NCI-H524 treated with DMSO at 0.1 percent for 48 hours (cell line): ENCODE results near the gene AMPH.

Source experiments
- DNase-seq: peaks from one replicate; lab custom pipeline; 2025; lab: John Stamatoyannopoulos, UW

AMPH gene

GRCh38 chr7:38542156-38542555 lies 89.0 kb downstream of the AMPH start:
- DNase-seq: no peak

DNA sequence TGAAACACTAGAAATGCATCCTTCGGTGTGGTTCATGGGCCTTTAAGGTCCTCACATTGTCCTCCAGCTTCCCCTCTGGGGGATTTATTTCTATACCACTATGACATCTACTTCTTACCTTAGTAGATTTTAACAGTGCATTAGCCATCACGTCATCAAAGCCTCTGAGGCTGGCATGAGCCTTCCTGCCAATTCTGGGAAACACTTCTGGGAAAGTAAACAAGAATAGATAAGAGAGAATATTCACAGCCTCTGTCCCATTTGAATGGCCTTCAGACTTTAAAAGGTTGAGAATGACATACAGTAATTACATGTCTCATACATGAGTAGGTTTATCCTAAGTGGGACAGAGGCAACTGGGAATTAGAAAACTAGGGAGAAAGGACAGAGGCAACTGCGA lies 89.7 kb downstream of the AMPH start:
- no peak for DNase-seq

DNA sequence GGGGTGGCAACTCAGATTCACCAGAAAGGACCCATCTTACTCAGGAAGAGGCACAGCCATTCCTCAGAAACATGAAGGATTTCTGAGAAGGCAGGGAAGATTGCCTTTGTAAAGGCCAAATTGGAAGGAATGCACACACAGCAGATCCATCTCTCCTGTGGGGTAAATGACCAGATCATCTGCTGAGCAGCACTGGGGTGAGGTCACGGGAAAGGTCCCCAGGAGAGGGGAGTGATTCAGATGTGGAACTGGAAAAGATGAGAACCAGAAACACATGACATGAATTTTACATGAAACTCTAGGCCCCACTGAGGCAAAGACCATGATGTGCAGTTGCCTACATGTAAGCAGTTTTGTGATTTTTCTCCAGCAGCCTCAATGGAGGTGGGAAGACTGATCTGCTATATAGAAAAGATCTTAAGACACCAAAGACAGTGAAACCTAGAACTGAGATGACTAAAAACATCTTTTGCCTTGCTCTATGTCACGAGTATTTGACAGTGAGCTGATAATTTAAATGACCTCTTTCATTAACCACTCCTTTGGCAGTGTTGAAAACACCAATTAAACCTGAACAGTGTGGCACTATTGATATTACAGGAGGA lies 91.6 kb downstream of the AMPH start:
- no peak for DNase-seq

DNA sequence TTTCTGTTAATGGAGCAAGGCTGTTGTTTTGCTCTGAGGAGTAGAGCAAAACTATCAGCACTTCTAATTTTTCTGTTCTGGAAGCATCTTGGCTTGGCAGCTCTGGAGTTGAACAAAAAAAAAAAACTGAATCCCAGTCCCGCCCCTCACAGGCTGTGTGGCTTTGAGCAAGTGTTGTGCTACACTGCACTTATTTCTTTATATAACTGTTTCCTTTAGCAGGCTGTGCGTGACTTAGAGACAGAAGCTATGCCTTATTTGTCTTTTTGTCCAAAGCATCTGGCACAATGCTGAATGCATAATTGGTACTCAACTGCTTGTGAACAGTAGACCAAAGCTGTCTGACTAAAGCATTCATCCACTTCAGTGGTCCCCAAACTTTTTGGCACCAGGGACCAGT lies 96.1 kb downstream of the AMPH start:
- no peak for DNase-seq

DNA sequence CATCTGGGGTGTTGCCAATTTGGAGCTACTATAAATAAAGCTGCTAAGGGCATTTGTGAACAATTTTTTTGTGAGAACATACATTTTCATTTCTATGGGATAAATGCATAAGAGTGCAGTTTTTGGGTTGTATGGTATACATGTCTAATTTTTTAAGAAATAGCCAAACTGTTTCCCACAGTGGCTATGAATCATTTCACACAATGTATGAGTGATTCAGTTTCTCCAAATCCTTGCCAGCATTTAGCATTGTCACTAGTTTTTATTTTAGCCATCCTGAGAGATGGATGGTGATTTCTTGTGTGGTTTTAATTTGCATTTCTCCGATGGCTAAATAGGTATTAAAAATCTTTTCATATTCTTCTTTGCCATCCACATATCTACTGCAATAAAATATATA lies 105.3 kb downstream of the AMPH start:
- DNase-seq: no peak

DNA sequence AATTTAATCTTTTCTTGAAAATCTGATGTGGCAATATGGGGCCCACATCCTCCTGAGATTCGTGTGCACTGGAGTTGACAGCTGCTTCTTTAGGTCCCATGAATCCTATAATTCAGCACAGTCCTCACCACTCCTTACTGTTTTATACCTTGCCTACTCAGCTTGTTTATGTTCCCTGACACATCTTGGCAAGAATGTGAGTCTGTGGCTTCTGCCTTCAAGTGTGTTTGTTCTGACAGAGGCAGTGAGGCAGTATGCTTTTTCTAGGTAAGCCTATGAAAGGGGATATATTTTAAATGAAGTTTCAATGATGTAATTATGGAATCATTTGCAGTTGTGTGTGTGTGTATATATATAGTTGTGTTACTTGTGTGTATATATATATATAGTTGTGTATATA lies 106.4 kb downstream of the AMPH start:
- no peak for DNase-seq

GRCh38 chr7:38520741-38521140 lies 110.4 kb downstream of the AMPH start:
- no peak for DNase-seq

- no peak for DNase-seq
Measured at GRCh38 chr7:38518541-38518940, 112.6 kb downstream of the AMPH start.

DNA sequence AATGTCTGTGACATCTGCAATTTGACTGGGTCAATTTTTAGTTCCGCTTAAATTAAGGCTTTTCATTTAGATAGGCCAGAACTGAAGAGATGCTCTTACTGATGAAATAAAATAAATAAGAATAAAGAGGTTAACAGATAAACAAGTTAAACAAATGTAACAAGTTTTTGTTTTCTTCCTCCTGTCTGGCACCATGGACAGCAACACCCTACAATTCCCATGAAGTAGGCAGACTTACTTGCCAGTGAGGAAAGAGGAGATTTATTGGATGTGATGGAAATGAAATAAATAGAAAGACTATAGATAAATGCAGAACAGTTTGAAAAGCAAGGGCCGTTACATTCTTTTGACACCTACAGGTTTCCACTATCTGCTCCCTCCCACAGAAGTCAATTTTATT lies 118.5 kb downstream of the AMPH start:
- DNase-seq: no peak

DNA sequence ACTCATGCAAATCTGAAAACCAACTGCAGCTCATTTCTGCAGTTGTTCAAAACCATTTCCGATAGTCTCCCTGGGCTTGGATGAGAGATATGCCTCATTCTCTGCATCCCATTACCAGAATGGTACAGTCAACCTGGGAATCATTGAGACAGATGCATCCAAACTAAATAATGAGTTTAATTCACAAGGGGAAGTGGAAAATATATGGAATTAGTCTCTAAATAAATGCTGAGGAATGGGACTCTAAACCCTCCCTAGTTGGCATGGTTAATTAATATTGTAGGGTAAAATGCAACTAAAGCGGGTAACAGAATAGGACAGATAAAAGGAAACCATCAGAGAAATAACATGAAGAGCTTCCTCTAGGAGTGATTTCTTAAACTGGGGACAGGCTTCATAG lies 118.9 kb downstream of the AMPH start:
- no peak for DNase-seq

DNA sequence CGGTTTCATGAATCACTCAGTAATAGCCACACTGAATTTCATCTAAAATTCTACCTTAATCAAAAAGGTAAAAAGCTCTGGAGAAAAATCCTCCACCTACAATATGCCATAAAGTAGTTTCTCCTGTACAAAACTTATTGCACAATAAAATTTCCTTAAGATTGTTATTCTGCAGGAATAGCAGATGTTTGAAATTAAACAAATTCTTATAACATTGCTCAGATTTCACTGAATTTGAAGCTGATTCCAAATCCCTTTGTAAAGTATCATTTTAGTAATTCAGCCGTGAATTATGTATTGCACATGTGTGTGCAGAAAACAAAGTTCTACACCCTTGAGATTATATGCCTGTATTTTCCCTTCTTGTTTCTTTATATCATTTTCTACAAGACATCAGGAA lies 123.8 kb downstream of the AMPH start:
- DNase-seq: no peak

DNA sequence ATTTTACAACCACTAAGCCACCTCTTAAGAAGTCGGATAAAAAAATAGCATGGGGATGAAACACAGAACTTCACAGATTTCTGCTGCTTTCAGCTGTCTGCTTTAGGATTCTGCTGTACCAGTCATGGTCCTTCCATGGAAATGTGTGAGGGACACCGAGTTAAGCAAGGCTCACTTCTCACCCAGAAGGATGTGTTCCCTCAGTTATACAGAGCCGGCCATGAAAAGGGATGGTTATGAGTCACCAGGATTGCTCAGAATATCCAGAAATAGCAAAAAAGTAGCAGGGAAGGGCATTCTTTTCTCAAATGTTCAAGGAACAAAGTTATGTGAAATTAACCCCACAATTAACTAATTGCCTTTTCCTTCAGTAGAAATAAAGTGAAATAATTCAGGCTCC lies 124.4 kb downstream of the AMPH start:
- DNase-seq: no peak

GRCh38 chr7:38506004-38506403 lies 125.2 kb downstream of the AMPH start:
- no peak for DNase-seq

DNA sequence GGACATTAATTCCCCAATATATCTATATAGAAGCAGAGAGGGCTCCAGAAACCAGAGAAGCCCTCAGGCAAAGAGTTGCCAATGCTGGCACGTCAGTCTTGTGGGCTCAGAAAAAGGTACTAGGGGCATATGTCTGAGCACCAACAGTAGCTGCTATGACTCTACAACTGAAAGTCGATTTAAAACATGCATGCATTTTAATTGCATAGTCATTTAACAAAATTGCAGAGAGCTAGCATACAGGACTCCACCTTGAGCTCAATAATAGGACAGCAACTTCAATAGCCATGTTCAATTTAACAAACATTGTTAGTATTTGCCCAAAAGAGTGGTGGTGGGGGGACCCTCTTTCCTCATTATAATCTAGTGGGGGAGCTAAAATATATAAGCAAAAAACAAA lies 126.5 kb downstream of the AMPH start:
- no peak for DNase-seq

- DNase-seq: no peak
Measured at GRCh38 chr7:38502848-38503247, 128.3 kb downstream of the AMPH start.

GRCh38 chr7:38502289-38502688 lies 128.9 kb downstream of the AMPH start:
- DNase-seq: no peak

GRCh38 chr7:38492010-38492409 lies 139.2 kb downstream of the AMPH start:
- DNase-seq: no peak

DNA sequence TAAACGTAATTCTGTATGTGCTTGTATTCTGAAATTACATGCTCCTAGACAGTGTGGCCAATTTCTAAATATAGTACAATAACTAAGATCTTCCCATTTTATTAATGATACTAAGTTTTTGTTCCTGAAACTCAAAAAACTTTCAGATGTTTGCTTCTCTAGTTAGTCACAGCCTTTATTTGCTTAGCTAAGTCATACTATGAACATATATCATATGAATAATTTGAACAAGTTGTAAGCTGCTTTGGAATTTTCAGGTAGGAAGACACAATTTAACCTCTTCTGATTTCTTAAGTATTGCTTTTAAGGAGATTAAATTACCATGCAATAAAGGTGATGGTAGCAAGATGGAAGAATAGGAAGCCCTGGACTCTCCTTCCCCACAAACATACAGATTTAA lies 148.7 kb downstream of the AMPH start:
- no peak for DNase-seq

DNA sequence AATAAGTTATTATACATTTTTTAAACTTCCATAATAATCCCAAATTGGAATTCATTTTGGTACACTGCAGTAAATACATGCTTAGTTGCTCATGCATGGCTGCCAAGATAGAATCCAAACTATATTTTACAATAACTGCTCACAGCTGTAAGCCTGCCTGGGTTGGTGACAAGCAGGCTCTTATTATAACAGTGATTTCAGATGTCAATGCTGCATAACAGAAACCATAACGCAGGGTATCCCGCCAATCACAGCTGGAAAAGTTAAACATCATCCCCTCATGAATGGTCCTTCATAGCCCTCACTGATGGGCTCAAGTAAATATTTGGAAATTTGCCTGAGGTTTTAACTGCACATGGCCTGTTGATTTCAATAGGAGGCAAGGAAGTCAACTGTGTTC lies 149.8 kb downstream of the AMPH start:
- DNase-seq: no peak

- no peak for DNase-seq
Measured at GRCh38 chr7:38478404-38478803, 152.8 kb downstream of the AMPH start.

GRCh38 chr7:38477333-38477732 lies 153.8 kb downstream of the AMPH start:
- DNase-seq: no peak

GRCh38 chr7:38476764-38477163 lies 154.4 kb downstream of the AMPH start:
- DNase-seq: no peak

- DNase-seq: no peak
Measured at GRCh38 chr7:38465956-38466355, 165.2 kb downstream of the AMPH start.

DNA sequence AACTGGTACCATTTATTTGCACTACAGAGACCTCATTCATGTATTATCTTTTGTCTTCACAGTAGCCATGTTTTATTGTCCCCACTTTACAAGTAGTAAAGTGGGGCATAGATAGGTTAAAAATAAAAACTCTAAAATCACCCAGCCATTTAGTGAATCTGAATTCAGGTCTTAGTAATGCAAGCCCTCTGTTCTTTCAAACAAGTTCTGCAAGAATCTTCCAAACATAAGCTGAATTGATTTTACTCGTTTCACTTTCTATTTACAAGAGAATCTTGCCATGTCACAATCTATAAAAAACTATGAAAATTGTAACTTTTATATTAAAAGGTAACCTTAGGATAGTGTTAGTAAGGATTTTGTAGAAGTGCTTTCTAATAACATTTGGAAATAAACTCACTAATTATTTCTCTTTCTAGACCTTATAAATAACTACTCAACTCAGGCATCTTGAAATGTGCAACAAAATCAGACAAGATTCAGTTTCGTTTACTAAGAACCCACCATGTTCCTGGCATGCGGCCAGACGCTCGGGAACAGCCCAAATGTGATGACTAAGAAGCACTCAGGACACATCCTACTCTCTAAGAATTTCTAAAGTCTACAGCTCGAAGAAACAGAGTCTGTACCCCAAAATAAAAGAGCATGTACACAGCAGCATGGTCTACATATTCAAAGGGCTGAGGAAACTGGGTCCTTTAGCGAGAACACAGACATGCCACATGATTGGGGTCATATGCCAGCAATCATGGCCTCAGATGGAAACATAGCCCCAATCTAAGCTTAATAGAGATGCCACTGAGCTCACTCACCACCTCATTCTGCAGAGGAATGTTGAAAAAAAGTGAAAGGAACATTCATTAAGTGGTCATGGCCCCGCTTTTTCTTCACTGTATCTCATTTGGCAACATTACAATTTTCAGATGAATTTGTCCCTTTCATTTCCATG lies 167.6 kb downstream of the AMPH start:
- DNase-seq: no peak
